Lower leg skin (tissue), 3 donors: ENCODE results near the gene MGST2.

Source experiments
- CTCF ChIP-seq, 3 donors: fragments of 450-650 bp; IDR thresholded peaks; one replicate each; pipeline ENCODE4 v1.5.1; 2016; ENCODE audit warnings: antibody characterized with exemption in 3 of 3, mild to moderate bottlenecking in 3 of 3, moderate library complexity in 2 of 3
- POLR2A ChIP-seq, 2 donors: fragments of 450-650 bp; IDR thresholded peaks; one replicate each; pipeline ENCODE4 v1.6.1; 2016 to 2017; ENCODE audit warnings: antibody characterized with exemption in 2 of 2, mild to moderate bottlenecking in 1 of 2, moderate library complexity in 1 of 2

- no peak for TF ChIP-seq CTCF (IDR thresholded peaks at IDR 0.05)
- TF ChIP-seq POLR2A (IDR thresholded peaks at IDR 0.05) = no peak
Observed at GRCh38 chr4:139686988-139687387, 21.4 kb downstream of the MGST2 start.
